MM.1S (cell line): Measurements from ENCODE around the gene XPO4.

Source experiments
- DNase-seq: peaks from one replicate; pipeline ENCODE4 v3.0.0-alpha.2; 2015
- H2AFZ ChIP-seq: fragments of 300-600 bp; sonication (generic); 2 replicates; pipeline ENCODE4 v1.6.0; 2016; ENCODE audit warnings: antibody characterized with exemption, low read length
- H3F3A ChIP-seq: fragments of 300-600 bp; sonication (generic); 2 replicates; pipeline ENCODE4 v1.6.1; 2016; ENCODE audit warnings: mild to moderate bottlenecking, antibody characterized with exemption, low read length, moderate library complexity, mixed read lengths; ENCODE audit not compliant: insufficient read depth
- H3K27ac ChIP-seq: fragments of 300-600 bp; sonication (generic); 2 replicates; pipeline ENCODE4 v1.5.1; 2016; ENCODE audit warnings: mild to moderate bottlenecking, low read length
- H3K27me3 ChIP-seq: fragments of 300-600 bp; sonication (generic); replicated peaks from 2 replicates; pipeline ENCODE4 v1.6.0; 2016; ENCODE audit warnings: low read length; ENCODE audit not compliant: insufficient read depth
- H3K36me3 ChIP-seq: fragments of 300-600 bp; sonication (generic); replicated peaks from 2 replicates; pipeline ENCODE4 v1.6.1; 2016; ENCODE audit warnings: mild to moderate bottlenecking, low read length, mixed read lengths; ENCODE audit not compliant: insufficient read depth
- H3K4me1 ChIP-seq: fragments of 300-600 bp; sonication (generic); 2 replicates; pipeline ENCODE4 v1.6.1; 2016; ENCODE audit warnings: low read length, mixed read lengths
- H3K4me2 ChIP-seq: fragments of 300-600 bp; sonication (generic); 2 replicates; pipeline ENCODE4 v1.6.0; 2016; ENCODE audit warnings: low read depth, low read length
- H3K4me3 ChIP-seq: fragments of 300-600 bp; sonication (generic); 2 replicates; pipeline ENCODE4 v1.5.1; 2016; ENCODE audit warnings: low read length, mixed read lengths
- H3K79me2 ChIP-seq: fragments of 300-600 bp; sonication (generic); 2 replicates; pipeline ENCODE4 v1.6.1; 2016; ENCODE audit warnings: mixed run types, low read length, mixed read lengths
- H3K9ac ChIP-seq: fragments of 300-600 bp; sonication (generic); 2 replicates; pipeline ENCODE4 v1.6.1; 2016; ENCODE audit warnings: low read length, mixed read lengths
- H3K9me2 ChIP-seq: fragments of 300-600 bp; sonication (generic); replicated peaks from 2 replicates; pipeline ENCODE4 v1.6.1; 2016; ENCODE audit warnings: mild to moderate bottlenecking, low read length, mixed read lengths; ENCODE audit not compliant: insufficient read depth
- H3K9me3 ChIP-seq: fragments of 300-600 bp; sonication (generic); replicated peaks from 2 replicates; pipeline ENCODE4 v1.6.1; 2016; ENCODE audit warnings: mild to moderate bottlenecking, low read length, mixed read lengths; ENCODE audit not compliant: insufficient read depth
- H4K20me1 ChIP-seq: fragments of 300-600 bp; sonication (generic); 2 replicates; pipeline ENCODE4 v1.6.1; 2016; ENCODE audit warnings: mild to moderate bottlenecking, low read length, moderate library complexity, mixed read lengths; ENCODE audit not compliant: insufficient read depth
- EZH2 ChIP-seq: fragments of 300-600 bp; sonication (generic); optimal IDR thresholded peaks from 2 replicates; pipeline ENCODE3; 2017; ENCODE audit warnings: low read depth, mild to moderate bottlenecking, antibody characterized with exemption, low read length, mixed read lengths
- EZH2phosphoT487 ChIP-seq: fragments of 300-600 bp; sonication (generic); IDR thresholded peaks from 2 replicates; pipeline ENCODE4 v1.6.1; 2018; ENCODE audit warnings: antibody characterized with exemption, low read length
- TF ChIP-seq, protein P1 (sequence below): fragments of 300-600 bp; sonication (generic); IDR thresholded peaks from 2 replicates; pipeline ENCODE4 v1.5.1; 2016; ENCODE audit warnings: antibody characterized with exemption, low read length, mixed read lengths

The XPO4 gene

GRCh38 chr13:20728579-20729311 lies 173.8 kb downstream of the XPO4 start:
- Histone ChIP-seq H3K9me2 (no peaks in the 10 kb centered on the region), H3K79me2 (no peaks in the 10 kb centered on the region), H3K36me3 (no peaks in the 10 kb centered on the region), H4K20me1 (no peaks in the 10 kb centered on the region), H3K27ac (no peak overlapping the region), H3K27me3 (no peaks in the 10 kb centered on the region), H3F3A (no peaks in the 10 kb centered on the region), H2AFZ (no peak overlapping the region), H3K4me3 (no peak overlapping the region), H3K9me3 (no peaks in the 10 kb centered on the region), H3K4me1 (no peaks in the 10 kb centered on the region), H3K4me2 (no peak overlapping the region), H3K9ac (no peak overlapping the region)
- TF ChIP-seq EZH2phosphoT487 (no peak), EZH2 (no peak)
- TF ChIP-seq, protein P1, sequence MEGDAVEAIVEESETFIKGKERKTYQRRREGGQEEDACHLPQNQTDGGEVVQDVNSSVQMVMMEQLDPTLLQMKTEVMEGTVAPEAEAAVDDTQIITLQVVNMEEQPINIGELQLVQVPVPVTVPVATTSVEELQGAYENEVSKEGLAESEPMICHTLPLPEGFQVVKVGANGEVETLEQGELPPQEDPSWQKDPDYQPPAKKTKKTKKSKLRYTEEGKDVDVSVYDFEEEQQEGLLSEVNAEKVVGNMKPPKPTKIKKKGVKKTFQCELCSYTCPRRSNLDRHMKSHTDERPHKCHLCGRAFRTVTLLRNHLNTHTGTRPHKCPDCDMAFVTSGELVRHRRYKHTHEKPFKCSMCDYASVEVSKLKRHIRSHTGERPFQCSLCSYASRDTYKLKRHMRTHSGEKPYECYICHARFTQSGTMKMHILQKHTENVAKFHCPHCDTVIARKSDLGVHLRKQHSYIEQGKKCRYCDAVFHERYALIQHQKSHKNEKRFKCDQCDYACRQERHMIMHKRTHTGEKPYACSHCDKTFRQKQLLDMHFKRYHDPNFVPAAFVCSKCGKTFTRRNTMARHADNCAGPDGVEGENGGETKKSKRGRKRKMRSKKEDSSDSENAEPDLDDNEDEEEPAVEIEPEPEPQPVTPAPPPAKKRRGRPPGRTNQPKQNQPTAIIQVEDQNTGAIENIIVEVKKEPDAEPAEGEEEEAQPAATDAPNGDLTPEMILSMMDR, result no peak
- no peak for DNase-seq

DNA sequence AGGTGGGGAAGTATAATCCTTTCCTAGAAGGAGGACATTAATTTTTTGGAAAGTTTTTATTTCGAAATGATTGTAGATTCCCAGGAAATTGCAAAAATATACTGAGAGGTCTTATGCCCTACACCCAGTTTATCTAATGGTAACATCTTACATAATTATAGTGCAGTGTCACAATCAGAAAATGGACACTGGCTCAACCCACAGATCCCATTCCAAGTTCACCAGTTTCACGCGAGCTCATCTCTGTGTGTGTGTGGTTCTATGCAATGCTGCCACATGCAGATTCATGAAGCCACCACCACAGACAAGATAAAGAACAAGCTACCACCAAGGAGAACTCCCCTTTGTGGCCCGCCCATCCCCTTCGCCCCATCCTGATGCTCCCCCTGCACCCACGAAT lies 174.7 kb downstream of the XPO4 start:
- H3K4me3 ChIP-seq, result no peak overlapping the region
- no peaks in the 10 kb centered on the region for H3K4me1 ChIP-seq
- no peak overlapping the region for H3K9ac ChIP-seq
- H2AFZ ChIP-seq, result no peak overlapping the region
- no peak overlapping the region for H3K27ac ChIP-seq
- TF ChIP-seq EZH2phosphoT487 (no peak), EZH2 (no peak)
- TF ChIP-seq, protein P1, result no peak
- no peaks in the 10 kb centered on the region for H4K20me1 ChIP-seq
- H3K9me2 ChIP-seq, result no peaks in the 10 kb centered on the region
- no peak overlapping the region for H3K4me2 ChIP-seq
- H3F3A ChIP-seq, result no peaks in the 10 kb centered on the region
- no peaks in the 10 kb centered on the region for H3K36me3 ChIP-seq
- H3K27me3 ChIP-seq, result no peaks in the 10 kb centered on the region
- no peaks in the 10 kb centered on the region for H3K9me3 ChIP-seq
- H3K79me2 ChIP-seq, result no peaks in the 10 kb centered on the region
- DNase-seq, result no peak
